Activated T-cell treated with anti-CD3 and anti-CD28 coated beads, Interleukin-2, amount 50 U/mL, for 24 hours (primary cell): Measurements from ENCODE around the gene OSTC.

Experiments
- DNase-seq: peaks from one replicate; pipeline ENCODE4 v3.0.0-alpha.2; 2020
- H3K27ac Mint-ChIP-seq: 2 replicates; pipeline ENCODE4 v1.8.0; 2020; ENCODE audit warnings: mild to moderate bottlenecking, mixed read lengths
- H3K27me3 Mint-ChIP-seq: 2 replicates; pipeline ENCODE4 v1.8.0; 2020; ENCODE audit warnings: mixed read lengths
- H3K36me3 Mint-ChIP-seq: 2 replicates; pipeline ENCODE4 v1.8.0; 2020; ENCODE audit warnings: low read depth, mixed read lengths
- H3K4me1 Mint-ChIP-seq: 2 replicates; pipeline ENCODE4 v1.8.0; 2020; ENCODE audit warnings: low read depth, mixed read lengths
- H3K4me3 Mint-ChIP-seq: 2 replicates; pipeline ENCODE4 v1.8.0; 2020; ENCODE audit warnings: mild to moderate bottlenecking, moderate library complexity, mixed read lengths
- H3K9me3 Mint-ChIP-seq: 2 replicates; pipeline ENCODE4 v1.8.0; 2020; ENCODE audit warnings: mixed read lengths

OSTC gene

GRCh38 chr4:108650212-108651013, at the start of gene OSTC:
TSS of gene OSTC (plus strand) at chr4:108650599. CDS start at chr4:108650656, 57 bp downstream.
- no peaks in the 10 kb centered on the region for H3K9me3 Mint-ChIP-seq
- H3K4me3 Mint-ChIP-seq, result peak within 1 kb of the TSS; percentile 97
- peaks cover 54% of the 10 kb centered on the region for H3K36me3 Mint-ChIP-seq
- H3K4me1 Mint-ChIP-seq, result peaks cover 36% of the 10 kb centered on the region
- H3K27ac Mint-ChIP-seq, result peak within 1 kb of the TSS; percentile 98
- DNase-seq, result peak; percentile 94
- no peaks in the 10 kb centered on the region for H3K27me3 Mint-ChIP-seq

GRCh38 chr4:108601106-108601505, 49.3 kb upstream of the OSTC start:
- Mint-ChIP-seq H3K36me3 (peaks cover 17% of the 10 kb centered on the region), H3K4me1 (peaks cover 17% of the 10 kb centered on the region), H3K4me3 (no peak overlapping the region), H3K9me3 (no peaks in the 10 kb centered on the region), H3K27me3 (no peaks in the 10 kb centered on the region), H3K27ac (no peak overlapping the region)
- no peak for DNase-seq

- Mint-ChIP-seq H3K4me1 (peaks cover 15% of the 10 kb centered on the region), H3K27me3 (no peaks in the 10 kb centered on the region), H3K36me3 (peaks cover 18% of the 10 kb centered on the region), H3K9me3 (no peaks in the 10 kb centered on the region), H3K4me3 (no peak overlapping the region), H3K27ac (no peak overlapping the region)
- no peak for DNase-seq
Measured at GRCh38 chr4:108601532-108601931, 48.9 kb upstream of the OSTC start.

- no peaks in the 10 kb centered on the region for H3K9me3 Mint-ChIP-seq
- DNase-seq, result no peak
- peaks cover 22% of the 10 kb centered on the region for H3K36me3 Mint-ChIP-seq
- no peak overlapping the region for H3K4me3 Mint-ChIP-seq
- no peak overlapping the region for H3K27ac Mint-ChIP-seq
- peaks cover 15% of the 10 kb centered on the region for H3K4me1 Mint-ChIP-seq
- no peaks in the 10 kb centered on the region for H3K27me3 Mint-ChIP-seq
Measured at GRCh38 chr4:108602163-108602562, 48.2 kb upstream of the OSTC start.

GRCh38 chr4:108607079-108607815, 43.2 kb upstream of the OSTC start:
- Mint-ChIP-seq H3K4me1 (peaks cover 6% of the 10 kb centered on the region), H3K9me3 (no peaks in the 10 kb centered on the region), H3K36me3 (peaks cover 42% of the 10 kb centered on the region), H3K4me3 (no peak overlapping the region), H3K27ac (no peak overlapping the region), H3K27me3 (no peaks in the 10 kb centered on the region)
- DNase-seq, result no peak

- peaks cover 6% of the 10 kb centered on the region for H3K9me3 Mint-ChIP-seq
- DNase-seq, result no peak
- H3K4me3 Mint-ChIP-seq, result no peak overlapping the region
- H3K27ac Mint-ChIP-seq, result no peak overlapping the region
- peaks cover 10% of the 10 kb centered on the region for H3K4me1 Mint-ChIP-seq
- no peaks in the 10 kb centered on the region for H3K27me3 Mint-ChIP-seq
- H3K36me3 Mint-ChIP-seq, result peaks cover 56% of the 10 kb centered on the region
Measured at GRCh38 chr4:108611365-108611764, 39.0 kb upstream of the OSTC start.

GRCh38 chr4:108612365-108612764, 38.0 kb upstream of the OSTC start:
- peaks cover 11% of the 10 kb centered on the region for H3K4me1 Mint-ChIP-seq
- peaks cover 8% of the 10 kb centered on the region for H3K9me3 Mint-ChIP-seq
- H3K36me3 Mint-ChIP-seq, result peaks cover 57% of the 10 kb centered on the region
- no peak for DNase-seq
- no peak overlapping the region for H3K4me3 Mint-ChIP-seq
- H3K27ac Mint-ChIP-seq, result no peak overlapping the region
- no peaks in the 10 kb centered on the region for H3K27me3 Mint-ChIP-seq

GRCh38 chr4:108619372-108620100, 30.9 kb upstream of the OSTC start:
- DNase-seq, result peak; percentile 48
- Mint-ChIP-seq H3K36me3 (peaks cover 87% of the 10 kb centered on the region), H3K27ac (peak overlapping the region; percentile 99)

GRCh38 chr4:108620101-108620932, 30.1 kb upstream of the OSTC start, which contains the start of gene RPL34:
TSS of gene RPL34 (plus strand) at chr4:108620576. CDS start at chr4:108621960, 1,384 bp downstream.
- Mint-ChIP-seq H3K9me3 (peaks cover 8% of the 10 kb centered on the region), H3K4me3 (peak within 1 kb of the TSS; percentile 97), H3K27me3 (no peaks in the 10 kb centered on the region), H3K4me1 (peaks cover 47% of the 10 kb centered on the region), H3K36me3 (peaks cover 88% of the 10 kb centered on the region), H3K27ac (peak within 1 kb of the TSS; percentile 99)
- peak; percentile 95 for DNase-seq

More at GRCh38 chr4:108619372-108620100, 30.9 kb upstream of the OSTC start:
- peak overlapping the region; percentile 97 for H3K4me3 Mint-ChIP-seq
- H3K4me1 Mint-ChIP-seq, result peaks cover 40% of the 10 kb centered on the region
- peaks cover 8% of the 10 kb centered on the region for H3K9me3 Mint-ChIP-seq
- no peaks in the 10 kb centered on the region for H3K27me3 Mint-ChIP-seq

- peak overlapping the region; percentile 99 for H3K27ac Mint-ChIP-seq
- peaks cover 89% of the 10 kb centered on the region for H3K36me3 Mint-ChIP-seq
- H3K27me3 Mint-ChIP-seq, result no peaks in the 10 kb centered on the region
- H3K4me3 Mint-ChIP-seq, result peak overlapping the region; percentile 97
- peaks cover 54% of the 10 kb centered on the region for H3K4me1 Mint-ChIP-seq
- H3K9me3 Mint-ChIP-seq, result peaks cover 3% of the 10 kb centered on the region
- DNase-seq, result no peak
Measured at GRCh38 chr4:108620933-108621905, 29.2 kb upstream of the OSTC start.

GRCh38 chr4:108622022-108622421, 28.4 kb upstream of the OSTC start:
- H3K4me1 Mint-ChIP-seq, result peaks cover 57% of the 10 kb centered on the region
- peak overlapping the region; percentile 99 for H3K27ac Mint-ChIP-seq
- H3K9me3 Mint-ChIP-seq, result no peaks in the 10 kb centered on the region
- peaks cover 89% of the 10 kb centered on the region for H3K36me3 Mint-ChIP-seq
- H3K27me3 Mint-ChIP-seq, result no peaks in the 10 kb centered on the region
- DNase-seq, result no peak
- H3K4me3 Mint-ChIP-seq, result peak overlapping the region; percentile 97

GRCh38 chr4:108622828-108623227, 27.6 kb upstream of the OSTC start:
- H3K4me1 Mint-ChIP-seq, result peaks cover 57% of the 10 kb centered on the region
- peaks cover 91% of the 10 kb centered on the region for H3K36me3 Mint-ChIP-seq
- H3K27me3 Mint-ChIP-seq, result no peaks in the 10 kb centered on the region
- DNase-seq, result no peak
- peak overlapping the region; percentile 97 for H3K4me3 Mint-ChIP-seq
- no peaks in the 10 kb centered on the region for H3K9me3 Mint-ChIP-seq
- H3K27ac Mint-ChIP-seq, result peak overlapping the region; percentile 99
